K562 (cell line): ENCODE measurements around the gene HOXB8. TPM values are rescaled to one million over a fixed set of nuclear protein-coding genes. Genes with fewer than 3 reads are reported as not detected.

Experiments used
- CHD4 ChIP-seq: fragments of 200-600 bp; sonication (generic); IDR thresholded peaks from 3 replicates; pipeline ENCODE4 v1.6.1; 2012; ENCODE audit warnings: low read depth, mild to moderate bottlenecking, mixed read lengths, low read length, inconsistent platforms; ENCODE audit not compliant: insufficient read depth, insufficient replicate concordance, poor library complexity, severe bottlenecking
- GABPB1 ChIP-seq: sonication (generic); formaldehyde crosslinking; IDR thresholded peaks from 2 replicates; pipeline ENCODE4 v1.8.0; 2022; ENCODE audit warnings: mild to moderate bottlenecking, missing genetic modification reagents
- HNRNPH1 ChIP-seq: fragments of 200-400 bp; formaldehyde crosslinking; optimal IDR thresholded peaks from 2 replicates; pipeline ENCODE3; 2017; ENCODE audit warnings: low read depth, mild to moderate bottlenecking, low read length, moderate library complexity
- MAZ ChIP-seq, 2 experiments: fragments of 450-650 bp in 1 of 2; sonication (generic) in 1 of 2; formaldehyde crosslinking; IDR thresholded peaks in 1 of 2; conservative IDR thresholded peaks in 1 of 2; 2 replicates each; pipeline versions ENCODE4 v1.4.0 to v1.5.0; 2020; ENCODE audit warnings: mild to moderate bottlenecking in 1 of 2, missing genetic modification reagents in 1 of 2
- MTF1 ChIP-seq: fragments of 250-450 bp; sonication (Bioruptor Pico); IDR thresholded peaks from 2 replicates; pipeline ENCODE4 v1.9.0; 2021; ENCODE audit warnings: moderate library complexity, mild to moderate bottlenecking, inconsistent platforms, borderline replicate concordance
- POU5F1 ChIP-seq: fragments of 150-350 bp; IDR thresholded peaks from 2 replicates; pipeline ENCODE4 v1.6.1; 2014; ENCODE audit warnings: borderline replicate concordance, low read length, low read depth, mild to moderate bottlenecking; ENCODE audit not compliant: partially characterized antibody
- SIN3A ChIP-seq, 2 experiments: fragments of 150-350 bp in 1 of 2; IDR thresholded peaks; 2 replicates each; pipeline ENCODE4 v1.6.1; 2011 to 2016; ENCODE audit warnings: borderline replicate concordance in 2 of 2, low read depth in 2 of 2, low read length in 2 of 2, mild to moderate bottlenecking in 2 of 2, moderate library complexity in 2 of 2; ENCODE audit not compliant: control insufficient read depth in 1 of 2
- SIN3B ChIP-seq: fragments of 450-650 bp; IDR thresholded peaks from 2 replicates; pipeline ENCODE4 v1.6.1; 2017; ENCODE audit warnings: low read depth, mild to moderate bottlenecking, moderate library complexity
- SMC3 ChIP-seq: conservative IDR thresholded peaks from 2 replicates; pipeline ENCODE4 v1.6.1; 2011; ENCODE audit warnings: low read depth, low read length, improper control_type of control experiment; ENCODE audit not compliant: insufficient read depth
- SNIP1 ChIP-seq: fragments of 450-650 bp; IDR thresholded peaks from 2 replicates; pipeline ENCODE4 v1.7.1; 2017; ENCODE audit warnings: low read depth, mild to moderate bottlenecking
- TRIM28 ChIP-seq: fragments of 450-650 bp; IDR thresholded peaks from 2 replicates; pipeline ENCODE4 v1.6.1; 2017
- ZKSCAN8 ChIP-seq: fragments of 200-800 bp; sonication (Bioruptor generic); IDR thresholded peaks from 2 replicates; pipeline ENCODE4 v1.6.1; 2016; ENCODE audit warnings: missing genetic modification characterization, missing compliant biosample characterization
- ZNF583 ChIP-seq: fragments of 250-450 bp; sonication (Bioruptor Pico); IDR thresholded peaks from 2 replicates; pipeline ENCODE4 v1.4.0; 2020
- ZNF644 ChIP-seq: fragments of 200-800 bp; sonication (Bioruptor generic); IDR thresholded peaks from 2 replicates; pipeline ENCODE4 v1.6.1; 2016; ENCODE audit warnings: low read depth, missing genetic modification characterization, missing compliant biosample characterization
- ZNF699 ChIP-seq: fragments of 250-450 bp; sonication (Bioruptor Pico); IDR thresholded peaks from 2 replicates; pipeline ENCODE4 v1.8.0; 2021; ENCODE audit warnings: mild to moderate bottlenecking, moderate library complexity; ENCODE audit not compliant: insufficient replicate concordance
- polyA plus RNA-seq, 8 experiments: library from polyadenylated mRNA; depleted of rRNA in 4 of 8; stranded (reverse) in 5 of 8; unstranded in 3 of 8; fragments of >200 nt; fragmentation: Nextera tagmentation in 2 of 8; fragmentation: Illumina TruSeq in 1 of 8; extraction: Ambion mirVana in 2 of 8; extraction: Trizol in 1 of 8; gene quantifications; 2 replicates each; pipeline versions ENCODE4 v1.2.1 to v1.2.3, GENCODE V29; 2011 to 2014; ENCODE audit warnings: inconsistent platforms in 1 of 8, missing spikeins in 1 of 8
- total RNA-seq, 7 experiments: library from RNA; depleted of rRNA in 6 of 7; stranded (reverse); fragments of >200 nt in 6 of 7; fragmentation: Illumina TruSeq in 2 of 7; extraction: Trizol in 2 of 7; gene quantifications; 2 replicates each; pipeline versions ENCODE4 v1.2.1 to v1.2.3, GENCODE V29; 2011 to 2021; ENCODE audit warnings: low replicate concordance in 1 of 7
- TF ChIP-seq, protein P1 (sequence below): sonication (generic); formaldehyde crosslinking; IDR thresholded peaks from 2 replicates; pipeline ENCODE4 v1.8.0; 2022; ENCODE audit warnings: missing genetic modification reagents, mild to moderate bottlenecking, borderline replicate concordance
- TF ChIP-seq, protein P2 (sequence below): fragments of 200-800 bp; sonication (Bioruptor generic); IDR thresholded peaks from 2 replicates; pipeline ENCODE4 v1.6.1; 2017; ENCODE audit warnings: missing genetic modification characterization, missing compliant biosample characterization
- TF ChIP-seq, protein P3 (sequence below): fragments of 250-450 bp; sonication (Bioruptor Pico); IDR thresholded peaks from 2 replicates; pipeline ENCODE4 v1.8.0; 2022; ENCODE audit warnings: inconsistent platforms, mild to moderate bottlenecking, moderate library complexity, borderline replicate concordance
- TF ChIP-seq, protein P4 (sequence below): sonication (generic); formaldehyde crosslinking; IDR thresholded peaks from 2 replicates; pipeline ENCODE4 v1.8.0; 2022; ENCODE audit warnings: mild to moderate bottlenecking, missing genetic modification reagents

Gene HOXB8
- total and polyA plus RNA-seq, 9 of the 15 experiments (the other 6 are each of a cell fraction or from before 2014, with no cell fraction given) = 0.52 to 23.8 (median 3.6) TPM

DNA sequence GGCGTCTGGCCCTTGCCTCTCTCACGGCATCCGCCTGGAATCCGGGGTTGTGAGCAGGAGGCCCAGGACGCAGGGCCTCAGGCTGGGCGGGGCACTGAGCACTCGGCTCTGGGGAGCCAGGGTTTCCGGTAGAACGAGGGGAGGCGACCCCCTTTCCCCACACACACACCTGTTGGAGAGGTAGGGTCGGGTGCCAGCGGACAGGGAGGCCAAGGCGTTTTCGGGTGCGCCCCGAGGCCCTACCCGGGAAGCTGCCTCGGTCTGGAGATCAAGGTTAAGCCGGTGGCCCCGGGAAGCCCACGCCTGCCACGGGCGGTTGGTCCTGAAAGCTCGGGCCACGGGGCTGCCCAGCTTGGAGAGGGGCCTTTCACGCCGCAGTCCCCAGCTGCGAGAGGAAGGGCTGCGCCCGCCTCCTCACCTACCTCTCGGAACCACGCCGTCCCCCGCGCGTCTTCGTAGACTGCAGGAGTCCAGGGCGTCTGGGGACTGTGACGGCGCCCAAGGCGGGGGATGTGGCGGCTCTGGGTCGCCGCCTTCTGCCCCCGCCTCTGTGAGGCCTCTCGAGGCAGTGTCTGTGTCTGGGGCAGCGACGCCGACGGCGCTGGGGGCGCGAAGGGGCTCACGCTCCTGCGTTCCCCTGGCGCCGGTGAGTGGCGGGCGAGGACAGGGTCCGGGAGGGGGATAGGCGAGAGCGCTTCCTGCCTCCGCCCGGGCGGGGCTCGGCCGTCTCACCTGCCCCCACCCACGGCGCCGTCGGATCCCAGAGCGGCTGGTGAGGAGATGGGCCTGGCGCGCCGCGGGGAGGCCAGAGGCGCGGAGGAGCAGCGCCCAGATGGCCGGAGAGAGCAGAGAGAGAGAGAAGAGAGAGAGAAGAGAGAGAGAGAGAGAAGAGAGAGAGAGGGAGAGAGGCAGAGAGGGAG lies 31.4 kb upstream of the HOXB8 start (continued):
- TF ChIP-seq POU5F1 (no peak), ZNF583 (CRISPR knock-in tag) (no peak), ZNF644 (tag) (no peak), ZNF699 (CRISPR knock-in tag) (no peak), TRIM28 (no peak), GABPB1 (CRISPR knock-in tag) (no peak), ZKSCAN8 (no peak), SMC3 (no peak), SNIP1 (no peak), SIN3B (no peak), CHD4 (no peak), HNRNPH1 (no peak), MTF1 (CRISPR knock-in tag) (no peak), SIN3A (IDR thresholded peaks at IDR 0.05; ENCODE audit: borderline replicate concordance in 2 of 2, control insufficient read depth in 1 of 2, low read depth in 2 of 2, low read length in 2 of 2) (no peak), MAZ (CRISPR knock-in tag; conservative IDR thresholded peaks at IDR 0.05 in 1 of 2, IDR thresholded peaks at IDR 0.05 in 1 of 2) (peak; percentile 54 to 81; a peak in 3 of 4 replicates)
- TF ChIP-seq, protein P1, sequence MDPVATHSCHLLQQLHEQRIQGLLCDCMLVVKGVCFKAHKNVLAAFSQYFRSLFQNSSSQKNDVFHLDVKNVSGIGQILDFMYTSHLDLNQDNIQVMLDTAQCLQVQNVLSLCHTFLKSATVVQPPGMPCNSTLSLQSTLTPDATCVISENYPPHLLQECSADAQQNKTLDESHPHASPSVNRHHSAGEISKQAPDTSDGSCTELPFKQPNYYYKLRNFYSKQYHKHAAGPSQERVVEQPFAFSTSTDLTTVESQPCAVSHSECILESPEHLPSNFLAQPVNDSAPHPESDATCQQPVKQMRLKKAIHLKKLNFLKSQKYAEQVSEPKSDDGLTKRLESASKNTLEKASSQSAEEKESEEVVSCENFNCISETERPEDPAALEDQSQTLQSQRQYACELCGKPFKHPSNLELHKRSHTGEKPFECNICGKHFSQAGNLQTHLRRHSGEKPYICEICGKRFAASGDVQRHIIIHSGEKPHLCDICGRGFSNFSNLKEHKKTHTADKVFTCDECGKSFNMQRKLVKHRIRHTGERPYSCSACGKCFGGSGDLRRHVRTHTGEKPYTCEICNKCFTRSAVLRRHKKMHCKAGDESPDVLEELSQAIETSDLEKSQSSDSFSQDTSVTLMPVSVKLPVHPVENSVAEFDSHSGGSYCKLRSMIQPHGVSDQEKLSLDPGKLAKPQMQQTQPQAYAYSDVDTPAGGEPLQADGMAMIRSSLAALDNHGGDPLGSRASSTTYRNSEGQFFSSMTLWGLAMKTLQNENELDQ = no peak
- TF ChIP-seq, protein P2, sequence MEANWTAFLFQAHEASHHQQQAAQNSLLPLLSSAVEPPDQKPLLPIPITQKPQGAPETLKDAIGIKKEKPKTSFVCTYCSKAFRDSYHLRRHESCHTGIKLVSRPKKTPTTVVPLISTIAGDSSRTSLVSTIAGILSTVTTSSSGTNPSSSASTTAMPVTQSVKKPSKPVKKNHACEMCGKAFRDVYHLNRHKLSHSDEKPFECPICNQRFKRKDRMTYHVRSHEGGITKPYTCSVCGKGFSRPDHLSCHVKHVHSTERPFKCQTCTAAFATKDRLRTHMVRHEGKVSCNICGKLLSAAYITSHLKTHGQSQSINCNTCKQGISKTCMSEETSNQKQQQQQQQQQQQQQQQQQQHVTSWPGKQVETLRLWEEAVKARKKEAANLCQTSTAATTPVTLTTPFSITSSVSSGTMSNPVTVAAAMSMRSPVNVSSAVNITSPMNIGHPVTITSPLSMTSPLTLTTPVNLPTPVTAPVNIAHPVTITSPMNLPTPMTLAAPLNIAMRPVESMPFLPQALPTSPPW (CRISPR knock-in tag) = peak; percentile 56
- TF ChIP-seq, protein P3, sequence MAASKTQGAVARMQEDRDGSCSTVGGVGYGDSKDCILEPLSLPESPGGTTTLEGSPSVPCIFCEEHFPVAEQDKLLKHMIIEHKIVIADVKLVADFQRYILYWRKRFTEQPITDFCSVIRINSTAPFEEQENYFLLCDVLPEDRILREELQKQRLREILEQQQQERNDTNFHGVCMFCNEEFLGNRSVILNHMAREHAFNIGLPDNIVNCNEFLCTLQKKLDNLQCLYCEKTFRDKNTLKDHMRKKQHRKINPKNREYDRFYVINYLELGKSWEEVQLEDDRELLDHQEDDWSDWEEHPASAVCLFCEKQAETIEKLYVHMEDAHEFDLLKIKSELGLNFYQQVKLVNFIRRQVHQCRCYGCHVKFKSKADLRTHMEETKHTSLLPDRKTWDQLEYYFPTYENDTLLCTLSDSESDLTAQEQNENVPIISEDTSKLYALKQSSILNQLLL (CRISPR knock-in tag) = no peak
- TF ChIP-seq, protein P4, sequence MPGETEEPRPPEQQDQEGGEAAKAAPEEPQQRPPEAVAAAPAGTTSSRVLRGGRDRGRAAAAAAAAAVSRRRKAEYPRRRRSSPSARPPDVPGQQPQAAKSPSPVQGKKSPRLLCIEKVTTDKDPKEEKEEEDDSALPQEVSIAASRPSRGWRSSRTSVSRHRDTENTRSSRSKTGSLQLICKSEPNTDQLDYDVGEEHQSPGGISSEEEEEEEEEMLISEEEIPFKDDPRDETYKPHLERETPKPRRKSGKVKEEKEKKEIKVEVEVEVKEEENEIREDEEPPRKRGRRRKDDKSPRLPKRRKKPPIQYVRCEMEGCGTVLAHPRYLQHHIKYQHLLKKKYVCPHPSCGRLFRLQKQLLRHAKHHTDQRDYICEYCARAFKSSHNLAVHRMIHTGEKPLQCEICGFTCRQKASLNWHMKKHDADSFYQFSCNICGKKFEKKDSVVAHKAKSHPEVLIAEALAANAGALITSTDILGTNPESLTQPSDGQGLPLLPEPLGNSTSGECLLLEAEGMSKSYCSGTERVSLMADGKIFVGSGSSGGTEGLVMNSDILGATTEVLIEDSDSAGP = no peak
